Body of pancreas (tissue), 4 donors: ENCODE measurements around the gene TSSK1B. TPM values are rescaled to one million over a fixed set of nuclear protein-coding genes. Genes with fewer than 3 reads are reported as not detected.

Experiments used
- ATAC-seq: fragments of 150-250 bp; one replicate; pipeline ENCODE4 v1.9.1; 2016
- DNase-seq, 4 donors: peaks; one replicate each; pipeline ENCODE4 v3.0.0-alpha.2; 2019
- H3K27ac ChIP-seq, 4 donors: fragments of 200-600 bp; sonication (generic); 1 replicate in 3 of 4; 2 replicates in 1 of 4; pipeline versions ENCODE4 v1.5.1 to v1.6.1; 2016 to 2019; ENCODE audit warnings: mild to moderate bottlenecking in 1 of 4, mixed read lengths in 1 of 4, moderate library complexity in 1 of 4
- H3K27me3 ChIP-seq, 2 donors: fragments of 200-600 bp; sonication (generic); one replicate each; pipeline ENCODE4 v1.6.0; 2016; ENCODE audit warnings: mild to moderate bottlenecking in 1 of 2
- H3K36me3 ChIP-seq, 2 donors: fragments of 200-600 bp; sonication (generic); replicated peaks in 1 of 2; 2 replicates each; pipeline ENCODE4 v1.5.1; 2016; ENCODE audit warnings: low read depth in 2 of 2; ENCODE audit not compliant: insufficient read depth in 1 of 2
- H3K4me1 ChIP-seq: fragments of 200-600 bp; sonication (generic); one replicate; pipeline ENCODE4 v1.6.0; 2016
- H3K4me3 ChIP-seq, 2 donors: fragments of 200-600 bp; sonication (generic); 1 replicate in 1 of 2; 2 replicates in 1 of 2; pipeline ENCODE4 v1.5.1; 2016 to 2019
- H3K9me3 ChIP-seq, 3 donors: fragments of 200-600 bp; sonication (generic); 1 replicate in 2 of 3; 2 replicates in 1 of 3; pipeline ENCODE4 v1.5.1; 2016
- POLR2A ChIP-seq, 3 donors: fragments of 450-650 bp; IDR thresholded peaks; one replicate each; pipeline ENCODE4 v1.6.1; 2016; ENCODE audit warnings: antibody characterized with exemption in 3 of 3, mild to moderate bottlenecking in 2 of 3
- WGBS, 2 donors: methylation state at CpG; one replicate each; pipeline ENCODE4 v1.1.5; 2017; 5-methylcytosine and 5-hydroxymethylcytosine counted together
- intact Hi-C: fragments of 100-400 bp; cut with DNase I; formaldehyde crosslinking; loops from one replicate; pipeline ENCODE4 v1.15.1; 2023
- total RNA-seq, 2 donors: library from RNA; depleted of rRNA; stranded (reverse); fragments of >200 nt; gene quantifications; one replicate each; pipeline ENCODE4 v1.1.0, GENCODE V29; 2016
- TF ChIP-seq, protein P1 (sequence below), 7 experiments: fragments of 450-650 bp in 4 of 7; fragments of 200-600 bp in 3 of 7; sonication (generic) in 3 of 7; IDR thresholded peaks; one replicate each; pipeline ENCODE4 v1.5.1; 2016 to 2019; ENCODE audit warnings: antibody characterized with exemption in 7 of 7

Gene TSSK1B
- total RNA-seq, 2 donors from 2014 or later, result not detected

DNA sequence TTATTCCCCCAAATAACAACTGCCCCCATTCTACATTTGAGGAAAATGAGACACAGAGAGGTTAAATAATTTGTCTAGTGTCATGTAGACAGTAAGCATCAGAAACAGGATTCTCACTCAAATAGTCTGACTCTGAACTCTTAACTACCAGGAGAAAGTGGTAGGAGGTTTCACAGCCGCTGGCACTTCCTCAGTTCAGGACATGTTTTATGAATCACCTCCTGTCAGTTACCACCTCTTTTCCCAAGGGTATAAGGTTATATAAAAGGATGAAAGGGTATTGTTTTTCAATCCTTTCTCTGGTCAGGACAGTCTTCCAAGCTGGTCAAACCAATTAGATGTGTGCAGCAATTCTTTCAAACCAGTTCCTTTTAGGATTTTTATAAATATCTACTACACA, 52.1 kb downstream of the TSSK1B start:
- H3K27me3 ChIP-seq, result no peaks in the 10 kb centered on the region
- WGBS, 2 donors, result 65 to 88% methylated on average over 1 of the region's 1 CpG
- H3K27ac ChIP-seq, result no peak overlapping the region
- H3K4me1 ChIP-seq, result peaks cover 3% of the 10 kb centered on the region
- ATAC-seq, result no peak
- TF ChIP-seq, protein P1, sequence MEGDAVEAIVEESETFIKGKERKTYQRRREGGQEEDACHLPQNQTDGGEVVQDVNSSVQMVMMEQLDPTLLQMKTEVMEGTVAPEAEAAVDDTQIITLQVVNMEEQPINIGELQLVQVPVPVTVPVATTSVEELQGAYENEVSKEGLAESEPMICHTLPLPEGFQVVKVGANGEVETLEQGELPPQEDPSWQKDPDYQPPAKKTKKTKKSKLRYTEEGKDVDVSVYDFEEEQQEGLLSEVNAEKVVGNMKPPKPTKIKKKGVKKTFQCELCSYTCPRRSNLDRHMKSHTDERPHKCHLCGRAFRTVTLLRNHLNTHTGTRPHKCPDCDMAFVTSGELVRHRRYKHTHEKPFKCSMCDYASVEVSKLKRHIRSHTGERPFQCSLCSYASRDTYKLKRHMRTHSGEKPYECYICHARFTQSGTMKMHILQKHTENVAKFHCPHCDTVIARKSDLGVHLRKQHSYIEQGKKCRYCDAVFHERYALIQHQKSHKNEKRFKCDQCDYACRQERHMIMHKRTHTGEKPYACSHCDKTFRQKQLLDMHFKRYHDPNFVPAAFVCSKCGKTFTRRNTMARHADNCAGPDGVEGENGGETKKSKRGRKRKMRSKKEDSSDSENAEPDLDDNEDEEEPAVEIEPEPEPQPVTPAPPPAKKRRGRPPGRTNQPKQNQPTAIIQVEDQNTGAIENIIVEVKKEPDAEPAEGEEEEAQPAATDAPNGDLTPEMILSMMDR (IDR thresholded peaks at IDR 0.05), result no peak
- no peak for TF ChIP-seq POLR2A (IDR thresholded peaks at IDR 0.05)
- no peak overlapping the region for H3K4me3 ChIP-seq
- no peaks in the 10 kb centered on the region for H3K36me3 ChIP-seq
- no peak for DNase-seq
- intact Hi-C loops, result no loop called here
- no peaks in the 10 kb centered on the region for H3K9me3 ChIP-seq

Other genes with a start within 250 kb of the TSSK1B start
- gene MCC, start 53.5 kb upstream of the TSSK1B start, total RNA-seq, result 1 to 10 TPM; 7.5 to 9.9 TPM
- gene YTHDC2, start 78.7 kb upstream of the TSSK1B start, total RNA-seq, result 10 to 100 TPM; 20.8 to 36.9 TPM